ENCODE measurements around the gene TTC12. TPM values are rescaled to one million over a fixed set of nuclear protein-coding genes. Genes with fewer than 3 reads are reported as not detected.
A peak's percentile ranks its signal among the peaks of the same experiment; 100 is the strongest.

The TTC12 gene
- total and polyA plus RNA-seq, 2 of the 4 experiments (the other 2 are of a cell fraction): 10.0 to 14.7 TPM

DNA sequence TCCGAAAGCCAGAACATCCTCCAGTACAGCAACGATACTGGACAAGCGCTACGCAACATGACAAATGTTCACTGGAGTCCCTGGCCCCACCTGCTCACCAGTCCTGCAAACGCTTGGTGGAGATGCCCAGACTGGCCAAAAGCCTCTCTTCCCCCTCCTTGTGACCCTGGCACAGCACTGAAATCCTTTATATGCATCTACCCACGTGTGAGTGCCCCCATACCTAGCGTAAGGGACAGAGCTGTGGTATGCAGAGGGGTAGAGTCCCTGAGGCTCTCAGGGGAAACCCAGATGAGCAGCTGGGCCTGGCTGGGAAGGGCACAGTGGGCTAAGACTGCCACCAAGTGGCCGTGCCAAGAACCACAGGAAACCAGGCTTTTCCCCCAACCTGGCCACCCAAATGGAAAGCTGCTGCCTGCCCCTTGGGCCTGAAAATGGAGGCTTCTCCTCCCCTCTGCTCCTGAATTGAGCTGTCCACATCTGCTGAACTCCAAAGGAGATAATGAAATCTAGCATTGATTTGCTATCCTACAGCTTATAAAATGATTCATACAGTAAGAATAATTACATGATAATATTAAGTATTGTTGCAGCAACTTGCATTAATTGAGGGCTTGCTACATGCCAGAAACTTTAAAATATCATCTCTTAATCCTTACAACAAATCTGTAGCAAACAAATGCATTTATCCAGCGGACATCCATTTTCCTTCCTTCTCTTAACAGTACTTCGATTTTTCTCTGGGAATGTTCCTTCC, 24.8 kb upstream of the TTC12 start:
- in situ Hi-C loops (cut with MboI; ENCODE audit: low sequenced_read_pairs): loop anchor here (5.0 to 25.0 kb wide), 4 partner anchors 702 to 1177 kb away; partner anchors contain the start of gene PTS

More for the DNA sequence above, 24.8 kb upstream of the TTC12 start:
- Histone ChIP-seq H3K79me1 (ENCODE audit: low read depth in 1 of 2, low read length in 2 of 2) (no peaks in the 10 kb centered on the region), H2AK9ac (replicated peaks; ENCODE audit: low read depth, low read length, poor library complexity) (no peak overlapping the region), H3K4me3 (ENCODE audit: insufficient read depth, low read depth, low read length) (no peak overlapping the region), H3K56ac (ENCODE audit: extremely low read depth, insufficient read depth, low read length) (no peak overlapping the region), H4K8ac (ENCODE audit: low read depth in 2 of 2, low read length in 2 of 2) (no peak overlapping the region), H2AFZ (replicated peaks; ENCODE audit: low read length, poor library complexity) (peak overlapping the region; percentile 70), H2AK5ac (ENCODE audit: low read depth, low read length) (no peak overlapping the region), H3K18ac (ENCODE audit: low read depth, low read length) (no peak overlapping the region), H3K14ac (replicated peaks; ENCODE audit: low read depth, low read length) (no peak overlapping the region), H3K27me3 (ENCODE audit: control insufficient read depth, insufficient read depth, low read length) (peaks cover 8% of the 10 kb centered on the region; the same call in 1 of the 2 replicates), H3K9me1 (ENCODE audit: insufficient read depth, low read length) (no peaks in the 10 kb centered on the region), H2BK15ac (ENCODE audit: low read depth, low read length) (no peak overlapping the region), H4K5ac (ENCODE audit: low read depth, low read length) (no peak overlapping the region), H3K4me1 (ENCODE audit: control insufficient read depth, insufficient read depth, low read length) (peaks cover 6% of the 10 kb centered on the region; the same call in 1 of the 2 replicates), H4K20me1 (ENCODE audit: insufficient read depth, low read length) (no peaks in the 10 kb centered on the region), H3K23ac (ENCODE audit: low read depth, low read length) (no peak overlapping the region), H4K91ac (ENCODE audit: insufficient read depth, low read depth, low read length) (no peak overlapping the region), H3K4ac (ENCODE audit: low read depth, low read length) (no peak overlapping the region), H3K9me3 (ENCODE audit: control insufficient read depth, insufficient read depth, low read length) (no peaks in the 10 kb centered on the region), H3K4me2 (ENCODE audit: low read depth, low read length) (no peak overlapping the region), H3K9ac (ENCODE audit: low read depth, low read length) (no peak overlapping the region), H2BK5ac (ENCODE audit: low read depth, low read length, poor library complexity, severe bottlenecking) (no peak overlapping the region), H2BK120ac (ENCODE audit: low read depth, low read length) (no peak overlapping the region), H2BK20ac (ENCODE audit: low read depth, low read length) (no peak overlapping the region), H3K36me3 (ENCODE audit: control insufficient read depth, insufficient read depth, low read length) (no peaks in the 10 kb centered on the region), H3K27ac (ENCODE audit: insufficient read depth, low read length) (no peak overlapping the region)
- dilution Hi-C loops (cut with HindIII; ENCODE audit: low sequenced_read_pairs, unreplicated experiment): no loop called here
- ATAC-seq (ENCODE audit: low read depth): peak; percentile 91
- WGBS, 2 experiments (ENCODE audit: extremely low coverage in 2 of 2, insufficient read length in 1 of 2): 25% methylated on average over 4 of the region's 10 CpGs; no CpG with 5 or more reads in 1 of the 2 experiments
- TF ChIP-seq POLR2A (IDR thresholded peaks at IDR 0.05; ENCODE audit: low read depth, low read length): no peak
- TF ChIP-seq RAD21 (IDR thresholded peaks at IDR 0.05; ENCODE audit: low read length): peak; percentile 92
- TF ChIP-seq RFX5 (IDR thresholded peaks at IDR 0.05; ENCODE audit: low read depth, low read length): no peak
- no peak for TF ChIP-seq CEBPB (IDR thresholded peaks at IDR 0.05; ENCODE audit: low read depth, low read length)
- TF ChIP-seq MXI1 (IDR thresholded peaks at IDR 0.05; ENCODE audit: borderline replicate concordance, low read depth, low read length): no peak
- TF ChIP-seq SMC3 (IDR thresholded peaks at IDR 0.05; ENCODE audit: low read depth, low read length): peak; percentile 78
- TF ChIP-seq, protein P1, sequence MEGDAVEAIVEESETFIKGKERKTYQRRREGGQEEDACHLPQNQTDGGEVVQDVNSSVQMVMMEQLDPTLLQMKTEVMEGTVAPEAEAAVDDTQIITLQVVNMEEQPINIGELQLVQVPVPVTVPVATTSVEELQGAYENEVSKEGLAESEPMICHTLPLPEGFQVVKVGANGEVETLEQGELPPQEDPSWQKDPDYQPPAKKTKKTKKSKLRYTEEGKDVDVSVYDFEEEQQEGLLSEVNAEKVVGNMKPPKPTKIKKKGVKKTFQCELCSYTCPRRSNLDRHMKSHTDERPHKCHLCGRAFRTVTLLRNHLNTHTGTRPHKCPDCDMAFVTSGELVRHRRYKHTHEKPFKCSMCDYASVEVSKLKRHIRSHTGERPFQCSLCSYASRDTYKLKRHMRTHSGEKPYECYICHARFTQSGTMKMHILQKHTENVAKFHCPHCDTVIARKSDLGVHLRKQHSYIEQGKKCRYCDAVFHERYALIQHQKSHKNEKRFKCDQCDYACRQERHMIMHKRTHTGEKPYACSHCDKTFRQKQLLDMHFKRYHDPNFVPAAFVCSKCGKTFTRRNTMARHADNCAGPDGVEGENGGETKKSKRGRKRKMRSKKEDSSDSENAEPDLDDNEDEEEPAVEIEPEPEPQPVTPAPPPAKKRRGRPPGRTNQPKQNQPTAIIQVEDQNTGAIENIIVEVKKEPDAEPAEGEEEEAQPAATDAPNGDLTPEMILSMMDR (conservative IDR thresholded peaks at IDR 0.05; ENCODE audit: low read depth, low read length): peak; percentile 89
- TF ChIP-seq, protein P2, sequence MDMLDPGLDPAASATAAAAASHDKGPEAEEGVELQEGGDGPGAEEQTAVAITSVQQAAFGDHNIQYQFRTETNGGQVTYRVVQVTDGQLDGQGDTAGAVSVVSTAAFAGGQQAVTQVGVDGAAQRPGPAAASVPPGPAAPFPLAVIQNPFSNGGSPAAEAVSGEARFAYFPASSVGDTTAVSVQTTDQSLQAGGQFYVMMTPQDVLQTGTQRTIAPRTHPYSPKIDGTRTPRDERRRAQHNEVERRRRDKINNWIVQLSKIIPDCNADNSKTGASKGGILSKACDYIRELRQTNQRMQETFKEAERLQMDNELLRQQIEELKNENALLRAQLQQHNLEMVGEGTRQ (IDR thresholded peaks at IDR 0.05; ENCODE audit: low read depth, low read length): no peak
- no peak for TF ChIP-seq MAFK (IDR thresholded peaks at IDR 0.05; ENCODE audit: low read depth, low read length)
- TF ChIP-seq, protein P3, sequence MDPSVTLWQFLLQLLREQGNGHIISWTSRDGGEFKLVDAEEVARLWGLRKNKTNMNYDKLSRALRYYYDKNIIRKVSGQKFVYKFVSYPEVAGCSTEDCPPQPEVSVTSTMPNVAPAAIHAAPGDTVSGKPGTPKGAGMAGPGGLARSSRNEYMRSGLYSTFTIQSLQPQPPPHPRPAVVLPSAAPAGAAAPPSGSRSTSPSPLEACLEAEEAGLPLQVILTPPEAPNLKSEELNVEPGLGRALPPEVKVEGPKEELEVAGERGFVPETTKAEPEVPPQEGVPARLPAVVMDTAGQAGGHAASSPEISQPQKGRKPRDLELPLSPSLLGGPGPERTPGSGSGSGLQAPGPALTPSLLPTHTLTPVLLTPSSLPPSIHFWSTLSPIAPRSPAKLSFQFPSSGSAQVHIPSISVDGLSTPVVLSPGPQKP (IDR thresholded peaks at IDR 0.05; ENCODE audit: borderline replicate concordance, low read depth, low read length): no peak
- TF ChIP-seq CHD1 (IDR thresholded peaks at IDR 0.05; ENCODE audit: low read depth, low read length): no peak
- TF ChIP-seq MAZ (IDR thresholded peaks at IDR 0.05; ENCODE audit: borderline replicate concordance, low read depth, low read length): no peak
- no peak for TF ChIP-seq BHLHE40 (IDR thresholded peaks at IDR 0.05; ENCODE audit: low read depth, low read length)
- no peak for TF ChIP-seq RCOR1 (IDR thresholded peaks at IDR 0.05; ENCODE audit: insufficient replicate concordance, low read length)
- DNase-seq: peak; percentile 38
- CTCF ChIA-PET: interaction anchor here (0.5 to 1.7 kb wide), 19 partner anchors 10 to 1118 kb away, joined by 3 to 26 read pairs (median 4); no protein-coding TSS in a partner anchor
- POLR2A ChIA-PET (ENCODE audit: unreplicated experiment): no interaction called here
- intact Hi-C loops (cut with micrococcal nuclease): loop anchor here (1.0 to 10.0 kb wide), 5 partner anchors 701 to 1175 kb away; no protein-coding TSS in a partner anchor
- no TSS peak for BruUV-seq (replicated peaks)

Measured in IMR-90 (cell line).